ENCODE results near the gene RRP8. TPM values are rescaled to one million over a fixed set of nuclear protein-coding genes. Genes with fewer than 3 reads are reported as not detected.

RRP8 gene
- polyA plus RNA-seq, 1 donor: 28.5 TPM

GRCh38 chr11:6625832-6626420 is 22.5 kb upstream of the RRP8 start:
- no CpG with 5 or more reads among the region's 17 CpGs for WGBS (ENCODE audit: insufficient coverage, low lambda C conversion rate)
- peaks cover 58% of the 10 kb centered on the region for H3K36me3 ChIP-seq (ENCODE audit: control insufficient read depth, insufficient read depth, low read length)
- H3K27me3 ChIP-seq (ENCODE audit: control insufficient read depth, insufficient read depth, low read length): no peaks in the 10 kb centered on the region
- H3K4me1 ChIP-seq (ENCODE audit: control insufficient read depth, insufficient read depth, low read length): peaks cover 20% of the 10 kb centered on the region
- peaks cover 12% of the 10 kb centered on the region for H3K9me3 ChIP-seq (ENCODE audit: control insufficient read depth, low read depth, low read length)
- DNase-seq: no peak
- H3K27ac ChIP-seq (ENCODE audit: low read length): no peak overlapping the region
- H3K4me3 ChIP-seq (ENCODE audit: low read length): no peak overlapping the region

GRCh38 chr11:6625156-6625831 is 21.9 kb upstream of the RRP8 start:
- H3K4me3 ChIP-seq (ENCODE audit: low read length): no peak overlapping the region
- peaks cover 7% of the 10 kb centered on the region for H3K9me3 ChIP-seq (ENCODE audit: control insufficient read depth, low read depth, low read length)
- peaks cover 53% of the 10 kb centered on the region for H3K36me3 ChIP-seq (ENCODE audit: control insufficient read depth, insufficient read depth, low read length)
- no peak overlapping the region for H3K27ac ChIP-seq (ENCODE audit: low read length)
- no CpG with 5 or more reads among the region's 12 CpGs for WGBS (ENCODE audit: insufficient coverage, low lambda C conversion rate)
- DNase-seq: peak; percentile 61 to 78
- peaks cover 15% of the 10 kb centered on the region for H3K4me1 ChIP-seq (ENCODE audit: control insufficient read depth, insufficient read depth, low read length)
- H3K27me3 ChIP-seq (ENCODE audit: control insufficient read depth, insufficient read depth, low read length): no peaks in the 10 kb centered on the region

DNA sequence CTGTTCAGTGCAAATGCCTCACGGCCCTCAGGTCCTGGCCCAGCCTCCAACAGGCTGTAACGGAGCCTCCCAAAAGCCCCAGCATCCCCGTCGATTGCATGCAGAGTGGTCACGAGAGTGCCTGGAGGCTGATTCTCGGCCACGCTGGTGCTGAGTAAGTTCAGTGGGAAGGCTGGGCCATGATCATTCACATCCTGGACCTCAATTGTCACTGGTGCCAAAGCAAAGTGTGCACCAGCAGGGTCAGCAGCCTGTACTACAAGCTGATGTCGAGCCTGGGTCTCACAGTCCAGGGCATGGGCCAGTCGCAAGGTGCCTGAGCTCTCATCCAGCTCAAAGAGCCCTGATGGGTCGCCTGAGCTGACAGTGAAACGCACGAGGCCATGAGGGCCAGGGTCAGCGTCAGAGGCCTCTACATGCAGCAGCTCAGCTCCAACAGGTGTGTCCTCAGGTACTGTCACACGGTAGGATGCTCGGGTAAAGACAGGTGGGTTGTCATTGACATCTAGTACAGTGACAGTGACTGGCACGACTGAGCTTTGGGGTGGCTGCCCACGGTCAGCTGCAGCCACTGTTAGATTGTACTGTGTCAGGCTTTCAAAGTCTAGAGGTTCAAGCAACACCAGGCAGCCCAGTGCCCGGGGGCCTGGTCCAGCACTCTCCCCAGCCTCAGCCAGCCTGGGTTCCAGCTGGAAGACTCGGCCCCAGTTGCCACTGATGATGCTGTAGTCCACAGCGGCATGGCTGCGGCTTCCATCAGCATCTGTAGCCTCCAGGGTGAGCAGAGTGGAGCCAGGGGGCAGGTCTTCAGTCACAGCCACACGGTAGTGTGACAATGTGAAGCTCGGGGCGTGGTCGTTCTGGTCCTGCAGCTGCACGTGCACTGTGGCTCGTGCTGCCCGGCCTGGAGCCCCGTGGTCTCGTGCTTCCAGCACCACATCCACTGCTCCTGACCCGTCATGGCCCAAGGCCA is 20.3 kb upstream of the RRP8 start:
- DNase-seq: no peak
- peaks cover 45% of the 10 kb centered on the region for H3K36me3 ChIP-seq (ENCODE audit: control insufficient read depth, insufficient read depth, low read length)
- H3K4me3 ChIP-seq (ENCODE audit: low read length): no peak overlapping the region
- 100% methylated on average over 1 of the region's 31 CpGs for WGBS (ENCODE audit: insufficient coverage, low lambda C conversion rate)
- no peaks in the 10 kb centered on the region for H3K27me3 ChIP-seq (ENCODE audit: control insufficient read depth, insufficient read depth, low read length)
- no peaks in the 10 kb centered on the region for H3K9me3 ChIP-seq (ENCODE audit: control insufficient read depth, low read depth, low read length)
- no peak overlapping the region for H3K27ac ChIP-seq (ENCODE audit: low read length)
- H3K4me1 ChIP-seq (ENCODE audit: control insufficient read depth, insufficient read depth, low read length): peaks cover 13% of the 10 kb centered on the region

DNA sequence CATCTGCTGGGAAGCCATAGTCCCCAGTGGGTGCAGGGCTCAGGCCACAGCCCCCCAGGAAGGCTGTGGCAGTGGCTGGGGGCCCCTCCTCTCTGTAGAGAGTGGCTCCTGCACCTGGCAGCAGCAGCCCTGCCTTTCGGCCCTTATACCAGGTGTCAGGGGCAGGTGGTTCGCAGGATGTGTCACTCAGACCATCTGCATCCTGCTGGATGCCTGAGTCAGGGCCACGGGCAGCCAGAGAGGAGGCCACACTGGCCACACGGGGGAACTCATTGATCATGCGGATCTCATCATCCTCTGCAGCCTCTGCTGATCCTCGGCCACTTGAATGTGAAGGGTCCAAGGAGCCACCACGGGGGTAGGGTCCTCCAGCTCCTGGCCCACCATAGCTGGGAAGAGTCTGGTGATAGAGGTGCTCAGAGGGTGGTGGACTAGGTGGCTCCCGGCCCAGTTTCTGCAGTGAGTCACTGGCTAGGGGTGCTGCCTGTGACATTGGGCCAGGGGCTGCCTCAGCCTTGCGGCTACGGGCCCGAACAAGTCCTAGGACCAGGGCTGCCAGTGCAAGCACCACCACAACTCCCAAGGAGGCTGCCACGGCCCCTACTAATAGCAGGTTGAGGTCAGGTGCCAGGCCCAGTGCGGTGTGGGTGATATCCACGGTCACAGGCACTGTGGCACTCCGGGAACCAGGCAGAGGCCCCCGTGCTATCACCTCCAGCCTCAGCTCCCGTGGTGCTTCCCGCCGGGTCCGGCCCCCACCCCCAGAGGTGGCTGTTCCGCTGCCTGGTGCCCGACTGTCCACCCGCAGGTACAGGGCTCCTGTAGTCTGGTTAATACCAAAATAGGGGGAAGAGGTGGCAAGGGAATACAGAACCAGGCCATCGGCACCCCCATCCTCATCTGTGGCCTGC is 19.1 kb upstream of the RRP8 start:
- no peak for DNase-seq
- H3K27ac ChIP-seq (ENCODE audit: low read length): no peak overlapping the region
- H3K4me3 ChIP-seq (ENCODE audit: low read length): no peak overlapping the region
- no peaks in the 10 kb centered on the region for H3K9me3 ChIP-seq (ENCODE audit: control insufficient read depth, low read depth, low read length)
- no peaks in the 10 kb centered on the region for H3K27me3 ChIP-seq (ENCODE audit: control insufficient read depth, insufficient read depth, low read length)
- peaks cover 22% of the 10 kb centered on the region for H3K4me1 ChIP-seq (ENCODE audit: control insufficient read depth, insufficient read depth, low read length)
- H3K36me3 ChIP-seq (ENCODE audit: control insufficient read depth, insufficient read depth, low read length): peaks cover 41% of the 10 kb centered on the region
- WGBS (ENCODE audit: insufficient coverage, low lambda C conversion rate): no CpG with 5 or more reads among the region's 24 CpGs

- DNase-seq: no peak
- H3K36me3 ChIP-seq (ENCODE audit: control insufficient read depth, insufficient read depth, low read length): peaks cover 41% of the 10 kb centered on the region
- WGBS (ENCODE audit: insufficient coverage, low lambda C conversion rate): 100% methylated on average over 1 of the region's 16 CpGs
- H3K27me3 ChIP-seq (ENCODE audit: control insufficient read depth, insufficient read depth, low read length): no peaks in the 10 kb centered on the region
- H3K27ac ChIP-seq (ENCODE audit: low read length): no peak overlapping the region
- H3K9me3 ChIP-seq (ENCODE audit: control insufficient read depth, low read depth, low read length): no peaks in the 10 kb centered on the region
- no peak overlapping the region for H3K4me3 ChIP-seq (ENCODE audit: low read length)
- H3K4me1 ChIP-seq (ENCODE audit: control insufficient read depth, insufficient read depth, low read length): peaks cover 25% of the 10 kb centered on the region
Measured at GRCh38 chr11:6621711-6622211, 18.3 kb upstream of the RRP8 start.

DNA sequence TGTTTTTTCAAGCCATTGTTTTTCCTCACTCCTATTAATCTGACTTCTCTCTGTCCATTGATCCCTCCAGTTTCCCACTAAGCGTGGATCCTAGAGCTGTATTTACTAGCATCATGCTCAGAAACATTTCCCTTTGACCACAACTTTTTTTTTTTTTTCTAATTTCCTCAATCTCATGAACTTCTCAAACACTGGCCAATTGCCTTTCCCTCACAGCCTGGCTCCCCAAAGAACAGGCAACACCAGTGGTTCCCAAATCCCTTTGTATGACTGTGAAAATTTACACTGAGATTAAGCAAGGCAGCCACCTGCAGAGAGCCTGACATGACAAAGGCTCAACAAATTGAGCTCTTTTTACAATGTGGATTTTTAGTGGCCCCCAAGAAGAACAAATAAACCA is 17.2 kb upstream of the RRP8 start:
- Histone ChIP-seq H3K36me3 (ENCODE audit: control insufficient read depth, insufficient read depth, low read length) (peaks cover 41% of the 10 kb centered on the region), H3K27ac (ENCODE audit: low read length) (no peak overlapping the region), H3K27me3 (ENCODE audit: control insufficient read depth, insufficient read depth, low read length) (no peaks in the 10 kb centered on the region), H3K9me3 (ENCODE audit: control insufficient read depth, low read depth, low read length) (no peaks in the 10 kb centered on the region), H3K4me3 (ENCODE audit: low read length) (no peak overlapping the region), H3K4me1 (ENCODE audit: control insufficient read depth, insufficient read depth, low read length) (peaks cover 23% of the 10 kb centered on the region)
- no CpG with 5 or more reads among the region's 1 CpG for WGBS (ENCODE audit: insufficient coverage, low lambda C conversion rate)
- DNase-seq: no peak

DNA sequence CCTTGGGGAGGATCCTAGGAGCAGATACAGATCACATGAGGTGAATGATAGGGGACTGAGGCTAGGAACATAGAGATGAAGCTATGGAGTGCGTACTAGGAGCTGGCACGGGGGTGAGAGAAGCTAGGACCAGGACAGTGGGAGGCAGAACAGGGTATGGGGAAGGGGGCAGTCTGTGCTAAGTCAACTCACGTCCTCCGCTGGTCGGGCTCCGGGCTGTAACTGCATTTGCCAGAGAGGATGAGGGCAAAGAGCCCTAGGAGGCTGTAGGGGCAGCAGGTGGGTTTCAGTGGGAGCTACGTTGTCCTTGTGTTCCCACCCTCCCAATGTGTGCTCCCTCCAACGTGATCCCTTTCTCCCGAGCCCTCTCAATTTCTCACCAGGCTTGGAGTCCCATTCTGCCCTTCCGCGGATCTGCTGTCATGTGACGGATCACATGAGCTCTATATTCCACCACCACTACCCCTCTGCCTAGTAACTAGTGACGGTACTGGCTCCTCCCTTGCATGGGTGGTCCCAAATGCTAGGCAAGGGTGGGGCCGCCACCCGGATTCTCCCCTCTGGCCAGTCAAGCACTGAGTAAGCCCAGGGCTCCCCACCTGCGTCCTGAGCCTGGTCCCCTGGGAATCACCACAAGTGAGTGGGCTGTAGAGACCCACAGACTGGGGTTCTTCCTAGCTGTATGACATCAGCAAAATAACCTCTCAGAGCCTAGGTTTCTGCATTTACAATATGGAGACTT is 15.8 kb upstream of the RRP8 start, which contains the start of gene TPP1:
TPP1 (minus strand) TSS at position 419 of the 742 bp plus-strand sequence; CDS start at position 397, 22 bp downstream.
- Histone ChIP-seq H3K36me3 (ENCODE audit: control insufficient read depth, insufficient read depth, low read length) (peaks cover 42% of the 10 kb centered on the region), H3K27ac (ENCODE audit: low read length) (peak within 1 kb of the TSS; percentile 48), H3K4me3 (ENCODE audit: low read length) (peak within 1 kb of the TSS; percentile 62), H3K27me3 (ENCODE audit: control insufficient read depth, insufficient read depth, low read length) (no peaks in the 10 kb centered on the region), H3K4me1 (ENCODE audit: control insufficient read depth, insufficient read depth, low read length) (peaks cover 13% of the 10 kb centered on the region), H3K9me3 (ENCODE audit: control insufficient read depth, low read depth, low read length) (no peaks in the 10 kb centered on the region)
- DNase-seq: peak; percentile 95
- WGBS (ENCODE audit: insufficient coverage, low lambda C conversion rate): no CpG with 5 or more reads among the region's 16 CpGs

- 11% methylated on average over 3 of the region's 15 CpGs for WGBS (ENCODE audit: insufficient coverage, low lambda C conversion rate)
- H3K4me1 ChIP-seq (ENCODE audit: control insufficient read depth, insufficient read depth, low read length): peaks cover 15% of the 10 kb centered on the region
Measured at GRCh38 chr11:6618117-6619003, 14.9 kb upstream of the RRP8 start.

More at GRCh38 chr11:6618117-6619003, 14.9 kb upstream of the RRP8 start:
- H3K27me3 ChIP-seq (ENCODE audit: control insufficient read depth, insufficient read depth, low read length): no peaks in the 10 kb centered on the region
- H3K9me3 ChIP-seq (ENCODE audit: control insufficient read depth, low read depth, low read length): no peaks in the 10 kb centered on the region
- DNase-seq: peak in 1 of 2 donors; percentile 58
- H3K27ac ChIP-seq (ENCODE audit: low read length): peak overlapping the region; percentile 48
- H3K36me3 ChIP-seq (ENCODE audit: control insufficient read depth, insufficient read depth, low read length): peaks cover 37% of the 10 kb centered on the region
- H3K4me3 ChIP-seq (ENCODE audit: low read length): peak overlapping the region; percentile 62

Measured in large intestine (tissue), 3 donors.